ENCODE measurements around the gene MAP4.
"Not testable (repeated sequence)": the region's sequence is repeated elsewhere in the genome, so short reads cannot be mapped to it uniquely, and the experiment has no call there.

Gene MAP4

DNA sequence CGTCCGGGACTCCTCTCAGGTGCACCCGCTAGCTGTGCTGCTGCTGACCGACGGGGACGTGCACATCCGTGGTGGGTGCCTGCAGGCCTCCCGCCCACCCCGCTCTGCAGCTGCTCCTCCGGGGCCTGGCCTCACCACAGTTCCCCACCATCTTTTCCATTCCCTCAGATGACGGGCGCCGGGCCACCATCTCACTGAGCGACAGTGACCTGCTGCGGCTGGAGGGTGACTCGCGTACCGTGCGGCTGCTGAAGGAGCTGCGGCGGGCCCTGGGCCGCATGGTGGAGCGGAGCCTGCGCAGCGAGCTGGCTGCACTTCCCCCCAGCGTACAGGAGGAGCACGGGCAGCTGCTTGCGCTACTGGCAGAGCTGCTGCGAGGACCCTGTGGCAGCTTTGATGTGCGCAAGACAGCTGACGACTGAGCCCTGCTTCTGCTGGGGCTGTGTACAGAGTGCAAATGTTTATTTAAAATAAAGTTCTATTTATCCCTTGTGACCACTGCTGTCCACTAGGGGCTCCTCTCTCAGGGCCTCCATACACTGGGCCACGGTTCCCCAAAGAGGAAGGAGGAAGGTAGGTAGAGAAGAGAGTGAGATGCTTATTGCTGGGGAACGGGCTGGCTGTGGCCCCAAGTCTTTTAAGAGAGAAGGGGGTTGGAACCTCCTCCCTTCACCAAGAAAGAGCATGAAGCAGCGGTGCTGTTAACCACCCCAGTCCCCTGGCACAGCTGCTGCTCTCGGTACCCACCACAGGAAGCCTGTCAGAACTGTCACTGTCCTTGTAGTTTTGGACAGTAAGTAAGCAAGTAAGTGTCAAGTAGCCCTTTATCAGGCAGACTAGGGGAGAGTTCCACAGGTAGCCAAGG lies 166.3 kb downstream of the MAP4 start:
- in situ Hi-C loops (cut with HindIII; ENCODE audit: low sequenced_read_pairs) = no loop called here

DNA sequence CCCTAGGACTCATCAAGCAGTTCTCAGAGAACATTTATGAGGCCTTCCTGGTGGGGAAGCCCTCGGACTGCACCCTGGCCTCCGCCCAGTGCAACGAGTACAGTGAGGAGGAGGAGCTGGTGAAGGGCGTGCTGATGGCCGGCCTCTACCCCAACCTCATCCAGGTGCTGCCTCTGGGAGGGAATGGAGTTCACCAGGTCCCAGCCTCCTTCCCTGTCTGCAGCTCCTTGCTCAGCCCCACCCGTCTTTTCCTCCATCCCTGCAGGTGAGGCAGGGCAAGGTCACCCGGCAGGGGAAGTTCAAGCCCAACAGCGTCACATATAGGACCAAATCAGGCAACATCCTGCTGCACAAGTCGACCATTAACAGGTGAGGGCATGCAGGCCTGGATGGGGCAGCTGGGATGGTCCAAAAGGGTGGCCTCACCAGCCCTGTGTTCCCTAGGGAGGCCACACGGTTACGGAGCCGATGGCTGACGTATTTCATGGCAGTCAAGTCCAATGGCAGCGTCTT lies 167.0 kb downstream of the MAP4 start:
- in situ Hi-C loops (cut with HindIII; ENCODE audit: low sequenced_read_pairs) = no loop called here

DNA sequence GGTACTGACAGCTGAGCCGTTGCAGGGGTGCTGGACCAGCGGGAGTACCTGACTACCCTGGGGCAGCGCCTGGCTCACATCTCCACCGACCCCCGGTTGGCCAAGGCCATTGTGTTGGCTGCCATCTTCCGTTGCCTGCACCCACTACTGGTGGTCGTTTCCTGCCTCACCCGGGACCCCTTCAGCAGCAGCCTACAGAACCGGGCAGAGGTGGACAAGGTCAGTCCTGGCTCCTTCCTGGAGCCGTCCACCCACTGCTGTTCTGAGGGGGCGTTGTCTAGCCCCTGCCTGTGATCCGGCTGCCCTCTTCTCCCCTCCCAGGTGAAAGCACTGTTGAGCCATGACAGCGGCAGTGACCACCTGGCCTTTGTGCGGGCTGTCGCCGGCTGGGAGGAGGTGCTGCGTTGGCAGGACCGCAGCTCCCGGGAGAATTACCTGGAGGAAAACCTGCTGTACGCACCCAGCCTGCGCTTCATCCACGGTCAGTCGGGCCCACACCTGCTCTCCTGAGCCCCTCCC lies 167.6 kb downstream of the MAP4 start:
- in situ Hi-C loops (cut with HindIII; ENCODE audit: low sequenced_read_pairs) = no loop called here

DNA sequence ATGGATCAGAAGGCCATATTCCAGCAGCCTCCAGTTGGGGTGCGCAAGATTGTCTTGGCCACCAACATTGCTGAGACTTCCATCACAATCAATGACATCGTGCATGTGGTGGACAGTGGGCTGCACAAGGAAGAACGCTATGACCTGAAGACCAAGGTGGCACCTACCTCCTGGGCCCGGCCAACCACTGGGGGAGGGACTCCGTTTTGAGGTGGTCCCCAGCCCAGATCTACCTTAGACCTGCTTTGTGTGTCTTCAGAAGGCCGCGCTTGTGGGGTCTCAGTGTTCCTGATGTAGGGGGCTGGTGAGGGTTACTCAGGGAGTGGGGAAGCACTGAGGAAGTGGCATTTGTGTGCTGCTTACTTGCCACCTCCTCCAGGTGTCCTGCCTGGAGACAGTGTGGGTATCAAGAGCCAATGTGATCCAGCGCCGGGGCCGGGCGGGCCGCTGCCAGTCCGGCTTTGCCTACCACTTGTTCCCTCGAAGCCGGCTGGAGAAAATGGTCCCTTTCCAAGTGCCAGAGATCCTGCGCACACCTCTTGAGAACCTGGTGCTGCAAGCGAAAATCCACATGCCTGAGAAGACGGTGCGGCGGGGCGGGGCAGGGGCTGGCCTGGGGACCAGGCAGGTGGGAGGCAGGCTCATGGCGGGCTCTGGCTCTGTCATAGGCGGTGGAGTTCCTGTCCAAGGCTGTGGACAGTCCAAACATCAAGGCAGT lies 168.3 kb downstream of the MAP4 start:
- in situ Hi-C loops (cut with HindIII; ENCODE audit: low sequenced_read_pairs) = no loop called here

GRCh38 chr3:47847260-47847659 lies 169.0 kb downstream of the MAP4 start:
- in situ Hi-C loops (cut with HindIII; ENCODE audit: low sequenced_read_pairs) = no loop called here

DNA sequence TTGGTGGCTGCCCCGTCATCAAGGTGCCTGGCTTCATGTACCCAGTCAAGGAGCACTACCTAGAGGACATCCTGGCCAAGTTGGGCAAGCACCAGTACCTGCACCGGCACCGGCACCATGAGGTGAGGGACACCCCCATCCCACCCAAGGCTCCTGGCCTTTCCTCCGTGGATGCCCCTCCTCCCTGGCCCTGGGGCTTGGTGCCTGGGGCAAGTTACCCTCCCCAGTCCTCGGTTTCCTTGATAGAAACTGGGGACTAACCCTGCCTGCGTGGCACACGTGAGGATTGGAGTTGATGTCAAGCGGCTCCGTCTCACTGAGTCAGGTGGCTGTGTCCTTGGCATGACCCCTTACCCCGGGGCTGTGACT lies 169.4 kb downstream of the MAP4 start:
- in situ Hi-C loops (cut with HindIII; ENCODE audit: low sequenced_read_pairs) = no loop called here

DNA sequence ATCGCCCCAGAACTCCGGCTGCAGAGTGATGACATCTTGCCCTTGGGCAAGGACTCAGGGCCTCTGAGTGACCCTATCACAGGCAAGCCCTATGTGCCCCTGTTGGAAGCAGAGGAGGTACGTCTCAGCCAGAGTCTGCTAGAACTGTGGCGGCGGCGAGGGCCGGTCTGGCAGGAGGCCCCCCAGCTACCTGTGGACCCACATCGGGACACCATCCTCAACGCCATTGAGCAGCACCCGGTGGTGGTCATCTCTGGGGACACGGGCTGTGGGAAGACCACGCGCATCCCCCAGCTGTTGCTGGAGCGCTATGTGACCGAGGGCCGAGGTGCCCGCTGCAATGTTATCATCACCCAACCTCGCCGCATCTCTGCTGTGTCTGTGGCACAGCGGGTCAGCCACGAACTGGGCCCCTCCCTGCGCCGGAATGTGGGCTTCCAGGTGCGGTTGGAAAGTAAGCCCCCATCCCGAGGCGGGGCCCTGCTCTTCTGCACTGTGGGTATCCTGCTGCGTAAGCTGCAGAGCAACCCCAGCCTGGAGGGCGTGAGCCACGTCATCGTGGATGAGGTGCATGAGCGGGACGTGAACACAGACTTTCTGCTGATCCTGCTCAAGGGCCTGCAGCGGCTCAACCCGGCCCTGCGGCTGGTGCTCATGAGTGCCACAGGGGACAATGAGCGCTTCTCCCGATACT lies 169.9 kb downstream of the MAP4 start:
- in situ Hi-C loops (cut with HindIII; ENCODE audit: low sequenced_read_pairs) = no loop called here

DNA sequence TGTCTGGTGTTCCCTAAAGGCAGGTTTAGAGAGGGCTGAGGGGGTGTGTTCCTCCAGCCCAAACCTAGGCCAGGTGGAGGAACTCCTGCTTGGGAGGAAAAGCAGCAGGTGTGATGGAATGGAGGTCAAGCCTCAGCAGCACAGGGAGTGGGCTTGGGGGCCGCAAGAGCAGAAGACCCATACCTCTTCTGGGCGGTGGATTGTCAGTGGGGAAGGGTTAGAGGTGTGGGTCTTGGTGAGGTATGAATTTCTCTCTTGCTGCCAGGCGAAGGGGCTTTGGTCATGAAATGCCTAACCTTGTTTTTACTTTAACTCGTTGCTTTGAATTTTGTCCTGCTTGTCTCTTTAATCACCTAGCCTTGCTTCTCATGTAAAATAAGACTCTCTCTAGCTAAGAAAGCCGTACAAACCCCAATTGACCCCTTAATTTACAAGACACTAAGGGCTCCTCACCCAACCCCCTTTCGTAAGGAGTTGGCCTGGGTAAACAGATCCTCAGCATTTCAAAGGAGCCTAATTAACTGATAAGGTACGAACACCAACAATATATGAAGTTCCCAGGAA lies 174.3 kb downstream of the MAP4 start:
- in situ Hi-C loops (cut with HindIII; ENCODE audit: low sequenced_read_pairs) = no loop called here

DNA sequence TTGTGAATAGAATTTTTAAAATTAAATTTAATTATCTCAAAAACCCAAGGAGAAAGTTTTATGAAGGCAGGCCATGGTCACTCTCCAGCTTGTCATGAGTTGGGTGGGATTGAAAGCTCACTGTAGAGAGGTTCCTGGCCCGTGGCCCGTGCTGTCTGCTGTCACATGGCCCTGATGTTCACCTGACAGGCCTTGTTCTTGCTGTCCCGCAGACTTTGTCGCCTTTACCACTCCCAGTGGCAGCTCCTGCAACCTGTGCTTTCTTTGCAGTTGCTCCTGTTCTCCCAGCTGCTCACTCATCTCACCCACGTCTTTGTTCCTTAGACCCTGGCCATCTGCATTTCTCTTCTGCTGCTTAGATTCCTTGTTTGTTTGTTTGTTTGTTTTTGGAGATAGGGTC lies 177.7 kb downstream of the MAP4 start:
- in situ Hi-C loops (cut with HindIII; ENCODE audit: low sequenced_read_pairs) = no loop called here

GRCh38 chr3:47836986-47837385 lies 179.2 kb downstream of the MAP4 start:
- in situ Hi-C loops (cut with HindIII; ENCODE audit: low sequenced_read_pairs) = no loop called here

DNA sequence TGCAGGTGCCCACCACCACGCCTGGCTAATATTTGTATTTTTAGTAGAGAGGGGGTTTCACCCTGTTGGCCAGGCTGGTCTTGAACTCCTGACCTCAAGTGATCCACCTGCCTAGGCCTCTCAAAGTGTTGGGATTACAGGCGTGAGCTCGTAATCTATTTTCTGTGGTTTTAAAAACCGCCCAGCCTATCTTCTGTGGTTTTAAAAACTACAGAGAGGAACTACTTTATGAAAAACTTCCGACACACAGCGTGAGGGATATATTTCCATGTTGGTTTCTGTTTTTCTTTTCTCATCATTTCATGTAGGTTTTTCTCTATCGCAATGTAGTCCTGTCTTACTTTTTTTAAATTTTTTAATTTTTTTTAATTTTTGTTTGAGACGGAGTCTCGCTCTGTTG lies 186.7 kb downstream of the MAP4 start:
- in situ Hi-C loops (cut with HindIII; ENCODE audit: low sequenced_read_pairs) = not testable (repeated sequence)

- in situ Hi-C loops (cut with HindIII; ENCODE audit: low sequenced_read_pairs) = no loop called here
Measured at GRCh38 chr3:47825590-47825989, 190.6 kb downstream of the MAP4 start.

DNA sequence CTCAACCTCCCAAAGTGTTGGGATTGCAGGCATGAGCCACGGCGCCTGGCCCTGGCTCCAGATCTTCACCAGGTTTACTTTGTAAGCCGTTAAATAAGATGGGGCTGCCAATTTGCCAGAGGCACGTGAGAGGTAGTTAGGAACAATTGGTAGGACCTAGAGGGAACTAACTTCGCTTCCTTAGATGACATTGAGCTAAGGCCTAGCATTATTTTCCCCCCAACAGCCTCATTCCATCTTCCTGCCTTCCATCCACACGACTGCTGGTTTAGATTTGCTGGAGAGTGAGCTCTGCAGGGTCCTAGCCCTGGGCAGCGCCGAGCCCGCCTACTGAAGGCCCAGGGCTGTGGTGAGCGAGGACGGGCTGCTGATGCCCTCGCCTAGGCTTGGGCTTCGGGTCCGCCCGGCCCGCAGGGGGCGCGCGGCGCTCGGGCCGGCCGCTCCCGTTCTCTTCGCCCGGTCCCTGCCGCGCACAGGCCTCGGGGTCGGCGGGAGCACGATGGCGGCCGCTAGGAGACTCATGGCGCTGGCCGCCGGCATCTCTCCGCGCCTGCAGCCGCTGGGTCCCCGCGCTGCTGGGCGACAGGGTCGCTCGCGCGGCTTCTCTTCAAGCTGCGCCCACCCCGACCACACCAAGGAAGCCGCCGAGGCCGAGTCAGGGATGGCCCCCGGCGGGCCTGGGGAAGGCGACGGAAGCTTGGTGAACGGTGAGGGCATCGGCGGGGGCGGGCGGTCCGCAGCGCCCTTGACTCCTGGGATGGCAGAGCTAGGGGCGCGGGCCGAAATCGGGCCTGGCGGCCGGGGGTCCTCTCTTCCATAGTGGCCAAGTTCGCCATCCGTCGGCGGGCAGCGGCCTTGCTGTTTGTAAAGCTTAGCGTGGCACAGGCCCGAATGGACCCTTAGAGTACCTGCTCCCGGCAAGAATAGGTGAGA lies 191.4 kb downstream of the MAP4 start:
- in situ Hi-C loops (cut with HindIII; ENCODE audit: low sequenced_read_pairs) = no loop called here

DNA sequence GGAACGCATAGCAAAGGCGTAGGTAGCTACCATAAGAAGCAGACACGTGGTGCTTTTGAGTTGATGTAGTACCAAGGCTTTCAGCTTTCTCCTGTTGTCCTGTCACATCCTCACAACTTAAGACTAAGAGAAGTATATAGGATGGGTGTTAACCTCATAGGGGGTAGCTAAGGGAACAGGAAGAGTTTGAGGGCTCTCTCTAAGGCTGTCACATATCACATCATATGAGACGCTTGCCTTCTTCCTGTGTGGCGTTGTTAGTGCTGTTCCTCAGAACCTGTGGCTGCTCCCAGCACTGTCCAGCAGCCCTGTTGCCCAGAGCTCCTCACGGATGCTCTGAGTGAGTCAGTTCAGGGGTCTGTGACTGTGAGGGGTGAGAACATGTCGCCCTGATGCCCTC lies 198.6 kb downstream of the MAP4 start:
- in situ Hi-C loops (cut with HindIII; ENCODE audit: low sequenced_read_pairs) = no loop called here

DNA sequence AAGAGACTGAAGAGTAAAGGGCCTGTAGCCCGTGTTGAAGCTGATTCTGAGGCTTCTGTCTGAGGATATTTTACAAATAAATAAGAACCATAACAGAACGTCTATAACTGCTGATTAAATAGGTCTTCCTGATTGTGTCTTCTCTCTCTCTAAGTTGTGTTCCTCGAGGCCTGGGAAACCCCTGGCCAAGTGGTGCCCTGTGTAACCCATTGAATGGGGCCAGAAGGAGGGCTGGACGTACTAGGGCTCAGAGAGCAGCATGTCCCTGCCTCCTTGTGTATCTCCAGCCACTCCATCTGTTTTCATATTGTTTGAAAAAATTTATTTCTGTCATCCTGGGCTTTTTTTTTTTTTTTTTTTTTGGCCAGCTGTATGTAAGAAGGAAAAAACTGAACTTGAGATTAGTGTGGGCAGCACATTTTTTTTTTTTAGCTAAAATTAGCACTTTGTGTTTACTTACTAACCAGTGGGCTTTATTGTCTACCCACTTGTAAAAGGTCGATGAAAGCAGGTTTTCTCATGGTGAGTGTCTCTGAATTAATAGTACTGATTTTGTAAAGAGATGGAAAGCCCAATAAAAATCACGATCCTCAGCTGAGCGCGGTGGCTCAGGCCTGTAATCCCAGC lies 202.6 kb downstream of the MAP4 start:
- in situ Hi-C loops (cut with HindIII; ENCODE audit: low sequenced_read_pairs) = no loop called here

DNA sequence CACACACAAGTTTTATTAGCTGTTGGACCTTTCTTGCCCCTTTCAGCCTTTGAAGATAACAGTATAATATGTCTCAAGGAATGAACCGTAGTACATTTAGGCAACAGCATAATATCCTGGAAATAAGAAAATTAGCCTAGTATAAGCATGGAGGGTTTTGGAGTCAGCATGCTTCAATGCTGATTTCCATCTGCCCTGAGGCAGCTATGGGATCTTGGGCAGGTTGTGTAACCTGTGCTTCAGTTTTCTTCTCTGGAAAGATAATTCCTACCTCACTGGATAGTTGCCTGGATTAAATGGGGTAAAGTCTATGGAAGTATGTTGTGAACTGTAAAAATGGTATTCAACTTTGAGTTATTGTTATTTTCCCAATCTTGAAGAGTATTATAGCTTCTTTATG lies 211.6 kb downstream of the MAP4 start:
- in situ Hi-C loops (cut with HindIII; ENCODE audit: low sequenced_read_pairs) = no loop called here

DNA sequence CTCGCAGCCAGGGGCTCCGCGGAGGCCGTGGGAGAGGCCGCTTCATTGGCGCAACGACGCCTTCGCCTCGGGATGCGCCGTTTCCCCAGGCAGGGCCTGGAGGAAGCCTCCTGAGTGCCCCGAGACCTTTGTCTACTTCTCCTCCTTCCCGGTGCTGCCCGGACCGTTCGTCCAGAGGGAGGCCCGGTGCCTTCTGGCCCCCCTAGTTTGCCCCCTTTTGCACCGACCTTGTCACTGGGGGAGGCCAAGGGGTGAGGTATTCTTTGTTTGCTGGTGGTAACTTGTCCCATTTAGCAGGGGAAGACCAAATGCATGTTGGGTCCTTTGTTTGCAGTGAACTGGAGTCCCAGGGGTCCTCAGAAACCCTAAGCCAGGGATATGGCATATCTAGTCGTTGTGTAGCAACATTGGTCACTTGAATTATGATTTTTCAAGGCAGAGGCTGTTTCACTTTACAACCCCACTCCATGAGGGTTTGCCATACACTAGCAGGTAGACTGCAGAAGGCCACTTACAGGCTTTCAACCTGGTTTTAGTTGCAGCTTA lies 212.7 kb downstream of the MAP4 start:
- in situ Hi-C loops (cut with HindIII; ENCODE audit: low sequenced_read_pairs) = no loop called here

DNA sequence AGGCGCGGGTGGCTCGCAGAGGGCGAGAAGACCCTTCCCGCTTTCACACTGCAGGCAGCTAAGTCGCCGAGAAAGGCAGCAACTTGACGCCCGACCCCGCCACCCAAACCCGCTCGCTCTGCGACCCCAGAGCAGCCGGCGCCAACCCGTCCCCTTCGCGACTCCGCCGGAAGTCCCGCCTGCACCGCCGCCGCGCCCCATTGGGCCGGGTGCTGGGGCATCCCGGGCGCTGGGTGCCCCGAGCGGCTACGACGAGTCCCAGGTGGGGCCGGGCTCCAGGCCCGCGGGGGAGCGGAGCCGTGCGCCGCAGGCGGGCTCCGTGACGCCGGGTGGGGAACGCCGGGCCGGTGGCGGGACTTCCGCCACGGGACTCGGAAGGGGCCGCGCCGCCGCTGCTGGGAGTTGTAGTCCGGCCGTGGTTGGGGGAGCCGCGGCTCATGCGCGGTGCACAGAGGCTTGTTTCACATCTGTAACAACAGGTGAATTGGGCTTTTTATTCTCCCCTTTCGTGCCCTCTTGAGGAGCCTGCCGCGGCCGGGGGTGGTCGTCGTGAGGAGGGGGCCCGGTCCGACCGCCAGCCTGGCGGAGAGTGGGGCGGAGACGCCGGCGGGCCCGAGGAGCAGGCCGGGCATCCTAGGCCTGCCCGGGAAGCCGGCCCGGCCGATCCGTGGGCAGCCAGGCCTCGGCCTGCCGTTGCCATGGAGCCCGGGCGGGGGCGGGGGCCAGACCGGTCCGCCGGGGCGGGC lies 213.3 kb downstream of the MAP4 start, which contains the start of gene DHX30:
TSS of gene DHX30 (plus strand) at position 405 of the 746 bp plus-strand sequence. CDS start 7,546 bp downstream, outside the sequence.
- in situ Hi-C loops (cut with HindIII; ENCODE audit: low sequenced_read_pairs) = no loop called here
